Activated T-cell treated with anti-CD3 and anti-CD28 coated beads for 1 hour (primary cell): ENCODE data around the gene PIGV.

Experiments used
- DNase-seq: peaks from one replicate; pipeline ENCODE4 v3.0.0-alpha.2; 2020; ENCODE audit warnings: low read depth

Gene PIGV

GRCh38 chr1:26774462-26774861, 13.3 kb upstream of the PIGV start:
- no peak for DNase-seq

- DNase-seq: no peak
Observed at GRCh38 chr1:26775666-26776065, 12.1 kb upstream of the PIGV start.

- DNase-seq: no peak
Observed at GRCh38 chr1:26779098-26779668, 8.6 kb upstream of the PIGV start.

- DNase-seq: no peak
Observed at GRCh38 chr1:26780344-26780957, 7.3 kb upstream of the PIGV start.

- DNase-seq: no peak
Observed at GRCh38 chr1:26781206-26781825, 6.4 kb upstream of the PIGV start.

GRCh38 chr1:26782521-26783212, 5.1 kb upstream of the PIGV start:
- DNase-seq: no peak

- DNase-seq: no peak
Observed at GRCh38 chr1:26783646-26784022, 4.1 kb upstream of the PIGV start.

- no peak for DNase-seq
Observed at GRCh38 chr1:26784023-26784871, 3.5 kb upstream of the PIGV start.

GRCh38 chr1:26784886-26785285, 2.9 kb upstream of the PIGV start:
- no peak for DNase-seq

GRCh38 chr1:26785611-26786436, 1.9 kb upstream of the PIGV start:
- no peak for DNase-seq

GRCh38 chr1:26786437-26787380, 1.0 kb upstream of the PIGV start:
- DNase-seq: no peak

GRCh38 chr1:26787381-26787705, 407 bp upstream of the PIGV start:
- DNase-seq: no peak

GRCh38 chr1:26788515-26788785, 700 bp downstream of the PIGV start:
- no peak for DNase-seq

- DNase-seq: peak; percentile 80
Observed at GRCh38 chr1:26788836-26789611, 1.3 kb downstream of the PIGV start.

GRCh38 chr1:26789612-26789865, 1.8 kb downstream of the PIGV start:
- no peak for DNase-seq

GRCh38 chr1:26789931-26790330, 2.2 kb downstream of the PIGV start:
- DNase-seq: no peak

GRCh38 chr1:26790551-26790953, 2.8 kb downstream of the PIGV start:
- no peak for DNase-seq

GRCh38 chr1:26791148-26791547, 3.4 kb downstream of the PIGV start:
- DNase-seq: no peak

- DNase-seq: no peak
Observed at GRCh38 chr1:26791626-26792025, 3.9 kb downstream of the PIGV start.

- DNase-seq: no peak
Observed at GRCh38 chr1:26792924-26793323, 5.2 kb downstream of the PIGV start.
